HG03460 (cell line): ENCODE data around the gene CFAP20DC.
"Not testable (repeated sequence)": the region's sequence is repeated elsewhere in the genome, so short reads cannot be mapped to it uniquely, and the experiment has no call there.

Experiments used
- ATAC-seq: cut with Tn5 transposase; IDR thresholded peaks from one replicate; pipeline ENCODE4 v1.9.1; 2021; ENCODE audit not compliant: unreplicated experiment

Gene CFAP20DC

DNA sequence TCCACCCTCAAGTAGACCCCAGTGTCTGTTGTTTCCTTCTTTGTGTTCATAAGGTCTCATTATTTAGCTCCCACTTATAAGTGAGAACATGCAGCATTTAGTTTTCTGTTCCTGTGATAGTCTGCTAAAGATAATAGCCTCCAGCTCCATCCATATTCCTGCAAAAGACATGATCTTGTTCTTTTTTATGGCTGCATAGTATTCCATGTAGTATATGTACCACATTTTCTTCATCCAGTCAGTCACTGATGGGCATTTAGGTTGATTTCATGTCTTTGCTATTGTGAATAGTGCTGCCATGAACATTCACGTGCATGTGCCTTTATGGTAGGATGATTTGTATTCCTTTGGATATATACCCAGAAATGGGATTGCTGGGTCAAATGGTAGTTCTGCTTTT is 82.0 kb downstream of the CFAP20DC start:
- ATAC-seq = not testable (repeated sequence)

- ATAC-seq = no peak
These were observed 84.0 kb downstream of the CFAP20DC start for GRCh38 chr3:58965865-58966264.

GRCh38 chr3:58963928-58964503 is 85.8 kb downstream of the CFAP20DC start:
- no peak for ATAC-seq

- no peak for ATAC-seq
These were observed 87.0 kb downstream of the CFAP20DC start for GRCh38 chr3:58962816-58963215.

DNA sequence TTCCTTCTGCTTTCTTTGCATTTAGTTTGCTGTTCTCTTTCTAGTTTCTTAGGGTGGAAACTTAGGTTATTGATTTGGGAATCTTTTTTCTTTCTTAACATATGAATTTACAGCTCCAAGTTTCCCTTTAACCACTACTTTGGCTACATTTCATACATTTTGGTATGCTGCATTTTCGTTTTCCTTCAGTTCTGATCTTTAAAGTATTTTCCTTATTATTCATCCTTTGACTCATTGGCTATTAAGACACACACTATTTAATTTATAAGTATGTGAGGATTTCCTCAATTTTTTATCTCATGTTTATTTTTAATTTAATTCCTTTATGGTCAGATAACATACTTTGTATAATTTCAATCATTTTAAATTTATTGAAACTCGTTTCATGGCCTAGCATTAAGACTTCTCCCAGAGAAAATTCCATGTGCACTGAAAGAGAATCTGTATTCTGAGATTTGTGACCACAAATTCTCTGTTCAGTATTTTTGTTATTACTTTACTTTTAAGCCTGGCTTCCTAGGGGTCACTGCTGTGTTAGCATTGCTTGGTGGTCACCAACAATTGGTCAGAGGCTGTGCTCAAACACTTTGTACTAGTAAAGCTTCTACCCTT is 87.7 kb downstream of the CFAP20DC start:
- ATAC-seq = no peak

DNA sequence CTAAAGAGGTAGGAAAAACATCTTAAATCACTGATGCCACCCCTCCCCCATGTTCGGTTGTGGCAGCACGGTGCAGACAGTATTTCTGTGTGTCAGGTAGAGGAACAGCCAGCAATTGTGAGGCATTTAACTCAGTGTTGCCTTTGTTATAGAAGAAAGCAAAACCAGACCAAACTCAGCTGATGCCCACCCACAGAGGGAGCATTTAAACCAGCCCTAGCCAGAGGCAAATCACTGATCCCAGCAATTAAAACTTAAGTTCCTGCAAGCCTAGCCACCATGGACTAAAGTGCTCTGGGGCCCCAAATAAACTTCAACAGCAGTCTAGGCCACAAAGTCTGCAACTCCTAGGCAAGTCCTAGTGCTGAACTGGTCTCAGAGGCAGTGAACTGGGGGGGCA is 94.5 kb downstream of the CFAP20DC start:
- ATAC-seq = no peak

DNA sequence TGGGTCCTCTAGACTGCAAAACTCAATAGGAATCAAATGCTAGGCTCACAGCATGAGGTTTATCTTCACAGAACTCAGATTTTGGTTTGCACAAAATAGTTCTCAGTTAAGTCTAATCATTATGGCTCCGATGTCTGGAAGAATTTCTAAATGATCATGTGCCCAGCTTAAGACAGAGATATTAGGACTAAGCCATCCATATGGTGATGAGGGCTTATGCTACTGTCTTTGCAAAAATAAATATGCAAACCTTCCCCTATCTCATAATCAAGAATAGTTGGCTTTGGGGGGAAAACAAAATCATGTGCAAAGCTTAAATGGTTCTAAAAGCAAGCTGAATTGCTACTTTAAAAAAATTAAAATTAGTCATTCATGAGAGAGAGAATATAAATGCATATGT is 96.5 kb downstream of the CFAP20DC start:
- ATAC-seq = no peak

- peak; percentile 88 for ATAC-seq
These were observed 97.5 kb downstream of the CFAP20DC start for GRCh38 chr3:58952128-58952917.

DNA sequence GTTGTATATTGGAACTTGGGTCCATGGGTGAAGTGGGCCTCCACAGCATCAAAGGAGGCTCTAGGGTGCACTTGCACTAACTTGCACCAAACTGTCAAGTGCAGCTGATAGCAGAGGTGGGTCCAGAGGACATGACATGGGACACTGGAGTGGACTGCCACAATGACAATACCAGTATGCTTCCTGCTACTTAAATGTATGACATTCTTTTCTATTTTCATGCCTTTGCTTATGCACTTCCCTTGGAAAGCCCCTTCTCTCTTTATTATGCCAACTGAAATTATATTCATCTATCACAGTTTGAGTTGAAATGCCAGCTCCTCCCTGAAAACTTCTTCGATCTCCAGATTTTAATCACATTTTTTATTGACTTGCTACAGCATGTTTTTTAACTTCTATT is 101.8 kb downstream of the CFAP20DC start:
- no peak for ATAC-seq

DNA sequence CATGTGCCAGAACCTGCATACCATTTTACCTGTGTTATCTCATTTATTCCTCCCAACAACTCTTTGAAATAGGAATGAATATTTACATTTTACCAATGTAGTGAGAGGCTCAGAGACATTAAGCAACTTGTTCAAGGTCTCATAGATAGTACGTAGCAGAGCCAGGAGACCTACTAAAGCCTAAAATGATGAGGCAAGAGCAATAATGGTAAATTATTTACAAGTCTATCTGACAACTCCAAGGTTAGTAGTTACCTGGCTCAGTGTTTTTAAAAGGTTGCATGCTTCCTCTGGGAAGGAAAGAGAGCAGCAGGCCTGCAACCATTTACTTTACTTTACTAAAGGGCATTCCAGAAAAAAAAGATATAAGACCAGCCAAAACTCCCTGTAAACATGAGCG is 103.0 kb downstream of the CFAP20DC start:
- ATAC-seq = no peak

DNA sequence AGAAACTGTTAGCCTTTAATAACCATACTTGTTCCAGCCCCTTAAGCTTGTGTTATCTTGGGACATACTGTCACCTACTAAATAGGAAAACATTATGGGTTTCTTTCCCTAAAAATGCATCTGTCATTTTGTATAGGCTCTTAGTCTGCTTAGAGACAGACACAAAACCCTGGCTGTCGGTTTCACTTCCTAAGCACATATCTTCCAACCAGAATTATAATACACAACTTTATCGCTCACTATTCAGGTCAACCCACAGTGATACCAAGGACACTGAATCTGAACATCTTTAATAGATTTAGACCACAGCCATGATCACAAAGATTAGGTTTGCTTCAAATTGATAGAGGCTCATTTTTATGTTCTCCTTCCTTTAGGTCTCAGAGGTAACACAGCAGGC is 111.8 kb downstream of the CFAP20DC start:
- ATAC-seq = no peak

DNA sequence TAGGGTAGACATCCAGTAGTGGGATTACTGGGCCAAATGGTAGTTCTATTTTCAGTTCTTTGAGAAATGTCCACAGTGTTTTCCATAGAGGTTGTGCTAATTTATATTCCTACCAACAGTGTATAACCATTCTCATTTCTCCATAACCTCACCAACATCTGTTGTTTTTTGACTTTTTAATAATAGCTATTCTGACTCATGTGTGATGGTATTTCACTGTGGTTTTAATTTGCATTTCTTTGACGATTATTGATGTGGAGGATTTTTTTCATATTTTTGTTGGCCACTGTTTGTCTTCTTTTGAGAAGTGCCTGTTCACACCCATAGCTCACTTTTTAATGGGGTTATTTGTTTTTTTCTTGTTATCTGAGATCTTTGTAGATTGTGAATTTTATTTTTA is 125.2 kb downstream of the CFAP20DC start:
- no peak for ATAC-seq

DNA sequence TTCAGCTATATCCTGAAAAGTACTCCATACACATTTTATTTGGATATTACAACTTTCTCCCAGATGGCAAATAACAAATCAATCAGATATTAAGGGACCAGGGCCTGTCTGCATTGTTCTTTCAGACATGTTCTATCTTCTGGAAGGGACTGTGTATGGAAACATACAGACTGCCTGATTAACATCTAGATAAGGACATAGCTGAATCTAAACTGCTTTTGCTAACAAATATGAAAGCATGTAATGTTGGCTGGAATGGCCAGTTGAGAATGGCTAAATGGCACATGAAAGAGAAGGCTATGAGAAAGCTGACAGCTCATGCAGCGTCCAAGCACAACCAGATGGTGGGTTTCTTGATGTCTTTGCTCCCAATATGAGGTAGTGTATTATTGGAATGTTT is 149.4 kb downstream of the CFAP20DC start:
- no peak for ATAC-seq

GRCh38 chr3:58899953-58900298 is 149.9 kb downstream of the CFAP20DC start:
- peak; percentile 24 for ATAC-seq

GRCh38 chr3:58899159-58899952 is 150.5 kb downstream of the CFAP20DC start:
- peak; percentile 83 for ATAC-seq

GRCh38 chr3:58898513-58898912 is 151.3 kb downstream of the CFAP20DC start:
- no peak for ATAC-seq

DNA sequence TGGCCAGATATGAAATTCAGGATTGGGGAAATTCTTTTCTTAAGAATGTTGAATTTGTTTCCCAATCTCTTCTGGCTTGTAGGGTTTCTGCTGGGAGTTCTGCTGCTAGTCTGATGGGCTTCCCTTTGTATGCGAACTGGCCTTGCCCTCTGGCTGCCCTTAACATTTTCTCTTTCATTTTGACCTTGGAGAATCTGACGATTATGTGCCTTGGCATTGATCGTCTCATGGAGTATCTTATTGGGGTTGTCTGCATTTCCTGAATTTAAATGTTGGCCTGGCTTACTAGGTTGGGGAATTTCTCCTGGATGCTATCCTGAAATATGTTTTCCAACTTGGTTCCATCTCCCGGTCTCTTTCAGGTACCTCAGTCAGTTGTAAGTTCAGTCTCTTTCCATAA is 152.2 kb downstream of the CFAP20DC start:
- no peak for ATAC-seq

- ATAC-seq = not testable (repeated sequence)
These were observed 154.1 kb downstream of the CFAP20DC start for GRCh38 chr3:58895678-58896077.

- not testable (repeated sequence) for ATAC-seq
These were observed 157.3 kb downstream of the CFAP20DC start for GRCh38 chr3:58892526-58892925.

- no peak for ATAC-seq
These were observed 161.7 kb downstream of the CFAP20DC start for GRCh38 chr3:58888087-58888486.

GRCh38 chr3:58884453-58884852 is 165.4 kb downstream of the CFAP20DC start:
- ATAC-seq = no peak

GRCh38 chr3:58880182-58880581 is 169.6 kb downstream of the CFAP20DC start:
- no peak for ATAC-seq
